Left hindlimb (tissue), 1 donor: Measurements from ENCODE around the gene ARL16.

ENCODE experiments used
- DNase-seq: peaks from one replicate; pipeline ENCODE4 v3.0.0-alpha.2; 2018

Gene ARL16

GRCh38 chr17:81712468-81713003, 28.9 kb upstream of the ARL16 start:
- no peak for DNase-seq

GRCh38 chr17:81711814-81712467, 28.3 kb upstream of the ARL16 start, which contains the start of gene SLC25A10:
TSS of gene SLC25A10 (plus strand) at chr17:81712284. CDS start at chr17:81712427, 143 bp downstream.
- peak; percentile 76 for DNase-seq

- no peak for DNase-seq
Measured at GRCh38 chr17:81710514-81711308, 27.1 kb upstream of the ARL16 start.

- no peak for DNase-seq
Measured at GRCh38 chr17:81708739-81709185, 25.2 kb upstream of the ARL16 start.

- DNase-seq, result no peak
Measured at GRCh38 chr17:81707725-81708646, 24.4 kb upstream of the ARL16 start.

- no peak for DNase-seq
Measured at GRCh38 chr17:81706757-81707624, 23.4 kb upstream of the ARL16 start.

- no peak for DNase-seq
Measured at GRCh38 chr17:81706232-81706611, 22.6 kb upstream of the ARL16 start.

GRCh38 chr17:81705518-81706231, 22.1 kb upstream of the ARL16 start:
- no peak for DNase-seq

GRCh38 chr17:81703747-81704654, 20.4 kb upstream of the ARL16 start:
- no peak for DNase-seq

GRCh38 chr17:81702934-81703746, 19.5 kb upstream of the ARL16 start, which contains the start of gene MRPL12:
TSS of gene MRPL12 (plus strand) at chr17:81703367. CDS start at chr17:81703502, 135 bp downstream.
- peak; percentile 93 for DNase-seq

- DNase-seq, result no peak
Measured at GRCh38 chr17:81701288-81702071, 17.9 kb upstream of the ARL16 start.

GRCh38 chr17:81700353-81701287, 17.0 kb upstream of the ARL16 start:
- DNase-seq, result no peak

- no peak for DNase-seq
Measured at GRCh38 chr17:81697261-81698044, 13.9 kb upstream of the ARL16 start.

GRCh38 chr17:81696218-81696941, 12.8 kb upstream of the ARL16 start:
- DNase-seq, result no peak

- DNase-seq, result no peak
Measured at GRCh38 chr17:81695801-81696200, 12.2 kb upstream of the ARL16 start.
